ENCODE measurements around the gene NPIPB2.
"Not testable (repeated sequence)": the region's sequence is repeated elsewhere in the genome, so short reads cannot be mapped to it uniquely, and the experiment has no call there.

DNA sequence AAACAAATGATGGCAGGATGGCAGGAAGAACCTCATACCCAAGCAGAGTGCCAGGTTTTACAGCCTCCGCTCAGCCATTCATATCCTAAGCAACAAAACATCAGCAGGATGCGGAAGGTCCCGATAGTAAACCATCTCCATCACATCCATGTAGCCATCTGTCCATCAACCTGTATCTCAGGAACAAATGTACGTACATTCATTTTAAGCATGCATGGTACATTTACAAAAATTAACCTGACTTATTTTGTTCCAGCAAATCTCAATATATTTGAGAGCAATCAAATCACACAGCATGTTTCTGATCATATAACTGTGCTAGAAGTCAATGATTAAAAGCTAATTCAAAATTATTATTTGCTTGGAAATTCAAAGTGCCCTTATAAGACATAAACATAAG is at the start of gene NPIPB2:
- TF ChIP-seq, protein P1, sequence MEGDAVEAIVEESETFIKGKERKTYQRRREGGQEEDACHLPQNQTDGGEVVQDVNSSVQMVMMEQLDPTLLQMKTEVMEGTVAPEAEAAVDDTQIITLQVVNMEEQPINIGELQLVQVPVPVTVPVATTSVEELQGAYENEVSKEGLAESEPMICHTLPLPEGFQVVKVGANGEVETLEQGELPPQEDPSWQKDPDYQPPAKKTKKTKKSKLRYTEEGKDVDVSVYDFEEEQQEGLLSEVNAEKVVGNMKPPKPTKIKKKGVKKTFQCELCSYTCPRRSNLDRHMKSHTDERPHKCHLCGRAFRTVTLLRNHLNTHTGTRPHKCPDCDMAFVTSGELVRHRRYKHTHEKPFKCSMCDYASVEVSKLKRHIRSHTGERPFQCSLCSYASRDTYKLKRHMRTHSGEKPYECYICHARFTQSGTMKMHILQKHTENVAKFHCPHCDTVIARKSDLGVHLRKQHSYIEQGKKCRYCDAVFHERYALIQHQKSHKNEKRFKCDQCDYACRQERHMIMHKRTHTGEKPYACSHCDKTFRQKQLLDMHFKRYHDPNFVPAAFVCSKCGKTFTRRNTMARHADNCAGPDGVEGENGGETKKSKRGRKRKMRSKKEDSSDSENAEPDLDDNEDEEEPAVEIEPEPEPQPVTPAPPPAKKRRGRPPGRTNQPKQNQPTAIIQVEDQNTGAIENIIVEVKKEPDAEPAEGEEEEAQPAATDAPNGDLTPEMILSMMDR (IDR thresholded peaks at IDR 0.05): not testable (repeated sequence)
- not testable (repeated sequence) for TF ChIP-seq POLR2A (IDR thresholded peaks at IDR 0.05)

All from Peyer's patch (tissue), 4 donors.